Measurements from ENCODE around the gene GPR162. TPM values are rescaled to one million over a fixed set of nuclear protein-coding genes. Genes with fewer than 3 reads are reported as not detected.

The GPR162 gene
- total and polyA plus RNA-seq, 4 donors, result 0.59 to 2.4 (median 1.7) TPM

- H3K36me3 ChIP-seq (ENCODE audit: control insufficient read depth in 4 of 4, insufficient read depth in 3 of 4, low read depth in 1 of 4, low read length in 3 of 4), result no peaks in the 10 kb centered on the region
- peaks cover 7 to 17% (median 12%) of the 10 kb centered on the region in 4 donors for H3K4me1 ChIP-seq (ENCODE audit: control insufficient read depth in 4 of 4, insufficient read depth in 4 of 4, low read length in 3 of 4)
- TF ChIP-seq CTCF (IDR thresholded peaks at IDR 0.05; ENCODE audit: low read depth, low read length, missing input control) (no peak), HNF4A (conservative IDR thresholded peaks at IDR 0.05) (no peak), RAD21 (IDR thresholded peaks at IDR 0.05) (no peak), YY1 (IDR thresholded peaks at IDR 0.05) (no peak), GABPA (IDR thresholded peaks at IDR 0.05 in 1 of 2, conservative IDR thresholded peaks at IDR 0.05 in 1 of 2) (no peak), JUND (IDR thresholded peaks at IDR 0.05) (no peak), REST (IDR thresholded peaks at IDR 0.05) (no peak), HNF4G (IDR thresholded peaks at IDR 0.05) (no peak), TAF1 (conservative IDR thresholded peaks at IDR 0.05) (no peak), FOXA2 (IDR thresholded peaks at IDR 0.05) (no peak), RXRA (IDR thresholded peaks at IDR 0.05) (no peak), ATF3 (IDR thresholded peaks at IDR 0.05) (no peak), SP1 (IDR thresholded peaks at IDR 0.05) (no peak)
- H3K9ac ChIP-seq (ENCODE audit: low read depth in 1 of 2, low read length in 2 of 2), result no peak overlapping the region
- WGBS, result 86% methylated on average over 12 of the region's 12 CpGs
- no peak overlapping the region for H3K4me3 ChIP-seq (ENCODE audit: low read depth in 1 of 3, low read length in 3 of 3)
- H3K27ac ChIP-seq (ENCODE audit: low read depth in 1 of 2, low read length in 2 of 2), result no peak overlapping the region
- DNase-seq (ENCODE audit: low spot score), result no peak
- peaks cover 0 to 2% (median 0%) of the 10 kb centered on the region in 4 donors for H3K27me3 ChIP-seq (ENCODE audit: control insufficient read depth in 4 of 4, insufficient read depth in 4 of 4, low read length in 3 of 4)
- no peaks in the 10 kb centered on the region for H3K9me3 ChIP-seq (ENCODE audit: control insufficient read depth in 4 of 4, low read length in 3 of 4)
These were observed 9.9 kb downstream of the GPR162 start for GRCh38 chr12:6831450-6831995.

GRCh38 chr12:6832125-6832524 is 10.5 kb downstream of the GPR162 start:
- no peak for TF ChIP-seq HNF4G (IDR thresholded peaks at IDR 0.05)
- no peak for TF ChIP-seq HNF4A (conservative IDR thresholded peaks at IDR 0.05)
- TF ChIP-seq NR2F2 (IDR thresholded peaks at IDR 0.05), result peak; percentile 98
- TF ChIP-seq ZBTB33 (IDR thresholded peaks at IDR 0.05), result no peak
- no peak for TF ChIP-seq GABPA (IDR thresholded peaks at IDR 0.05 in 1 of 2, conservative IDR thresholded peaks at IDR 0.05 in 1 of 2)
- H3K27ac ChIP-seq (ENCODE audit: low read depth in 1 of 2, low read length in 2 of 2), result no peak overlapping the region
- peaks cover 0 to 2% (median 0%) of the 10 kb centered on the region in 4 donors for H3K27me3 ChIP-seq (ENCODE audit: control insufficient read depth in 4 of 4, insufficient read depth in 4 of 4, low read length in 3 of 4)
- peaks cover 7 to 17% (median 12%) of the 10 kb centered on the region in 4 donors for H3K4me1 ChIP-seq (ENCODE audit: control insufficient read depth in 4 of 4, insufficient read depth in 4 of 4, low read length in 3 of 4)
- H3K9me3 ChIP-seq (ENCODE audit: control insufficient read depth in 4 of 4, low read length in 3 of 4), result no peaks in the 10 kb centered on the region
- no peak for DNase-seq (ENCODE audit: low spot score)
- WGBS, result 83% methylated on average over 4 of the region's 4 CpGs
- H3K36me3 ChIP-seq (ENCODE audit: control insufficient read depth in 4 of 4, insufficient read depth in 3 of 4, low read depth in 1 of 4, low read length in 3 of 4), result no peaks in the 10 kb centered on the region
- no peak overlapping the region for H3K4me3 ChIP-seq (ENCODE audit: low read depth in 1 of 3, low read length in 3 of 3)
- H3K9ac ChIP-seq (ENCODE audit: low read depth in 1 of 2, low read length in 2 of 2), result no peak overlapping the region
